ENCODE data around the gene TUT4. TPM values are rescaled to one million over a fixed set of nuclear protein-coding genes. Genes with fewer than 3 reads are reported as not detected.

The TUT4 gene
- total RNA-seq, 1 donor from 2014 or later, result 56.4 TPM

GRCh38 chr1:52572387-52572786 is 19.5 kb upstream of the TUT4 start:
- peaks cover 4% of the 10 kb centered on the region for H3K4me1 Mint-ChIP-seq (ENCODE audit: unreplicated experiment)
- peaks cover 21% of the 10 kb centered on the region for H3K27me3 Mint-ChIP-seq (ENCODE audit: unreplicated experiment)
- no peaks in the 10 kb centered on the region for H3K36me3 Mint-ChIP-seq (ENCODE audit: unreplicated experiment)
- no peaks in the 10 kb centered on the region for H3K9me3 Mint-ChIP-seq (ENCODE audit: unreplicated experiment)
- no peak for TF ChIP-seq CTCF (IDR thresholded peaks at IDR 0.05)
- H3K27ac Mint-ChIP-seq (ENCODE audit: unreplicated experiment), result no peak overlapping the region
- H3K4me3 Mint-ChIP-seq (ENCODE audit: unreplicated experiment), result no peak overlapping the region
- DNase-seq (ENCODE audit: extremely low spot score, unreplicated experiment), result no peak

GRCh38 chr1:52571783-52572182 is 18.9 kb upstream of the TUT4 start:
- Mint-ChIP-seq H3K4me1 (ENCODE audit: unreplicated experiment) (peaks cover 4% of the 10 kb centered on the region), H3K36me3 (ENCODE audit: unreplicated experiment) (no peaks in the 10 kb centered on the region), H3K27me3 (ENCODE audit: unreplicated experiment) (peaks cover 17% of the 10 kb centered on the region), H3K27ac (ENCODE audit: unreplicated experiment) (no peak overlapping the region), H3K9me3 (ENCODE audit: unreplicated experiment) (no peaks in the 10 kb centered on the region), H3K4me3 (ENCODE audit: unreplicated experiment) (no peak overlapping the region)
- DNase-seq (ENCODE audit: extremely low spot score, unreplicated experiment), result no peak
- no peak for TF ChIP-seq CTCF (IDR thresholded peaks at IDR 0.05)

GRCh38 chr1:52569449-52570210 is 16.7 kb upstream of the TUT4 start:
- Mint-ChIP-seq H3K4me1 (ENCODE audit: unreplicated experiment) (peaks cover 3% of the 10 kb centered on the region), H3K27ac (ENCODE audit: unreplicated experiment) (no peak overlapping the region), H3K4me3 (ENCODE audit: unreplicated experiment) (no peak overlapping the region), H3K9me3 (ENCODE audit: unreplicated experiment) (no peaks in the 10 kb centered on the region), H3K27me3 (ENCODE audit: unreplicated experiment) (peaks cover 17% of the 10 kb centered on the region), H3K36me3 (ENCODE audit: unreplicated experiment) (no peaks in the 10 kb centered on the region)
- TF ChIP-seq CTCF (IDR thresholded peaks at IDR 0.05), result no peak
- DNase-seq (ENCODE audit: extremely low spot score, unreplicated experiment), result no peak

GRCh38 chr1:52567943-52568342 is 15.1 kb upstream of the TUT4 start:
- no peaks in the 10 kb centered on the region for H3K4me1 Mint-ChIP-seq (ENCODE audit: unreplicated experiment)
- H3K4me3 Mint-ChIP-seq (ENCODE audit: unreplicated experiment), result no peak overlapping the region
- H3K36me3 Mint-ChIP-seq (ENCODE audit: unreplicated experiment), result no peaks in the 10 kb centered on the region
- TF ChIP-seq CTCF (IDR thresholded peaks at IDR 0.05), result no peak
- DNase-seq (ENCODE audit: extremely low spot score, unreplicated experiment), result no peak
- H3K9me3 Mint-ChIP-seq (ENCODE audit: unreplicated experiment), result no peaks in the 10 kb centered on the region
- peaks cover 20% of the 10 kb centered on the region for H3K27me3 Mint-ChIP-seq (ENCODE audit: unreplicated experiment)
- no peak overlapping the region for H3K27ac Mint-ChIP-seq (ENCODE audit: unreplicated experiment)

- Mint-ChIP-seq H3K27me3 (ENCODE audit: unreplicated experiment) (peaks cover 5% of the 10 kb centered on the region), H3K36me3 (ENCODE audit: unreplicated experiment) (no peaks in the 10 kb centered on the region), H3K4me1 (ENCODE audit: unreplicated experiment) (no peaks in the 10 kb centered on the region), H3K27ac (ENCODE audit: unreplicated experiment) (no peak overlapping the region), H3K4me3 (ENCODE audit: unreplicated experiment) (no peak overlapping the region), H3K9me3 (ENCODE audit: unreplicated experiment) (peaks cover 3% of the 10 kb centered on the region)
- TF ChIP-seq CTCF (IDR thresholded peaks at IDR 0.05), result no peak
- DNase-seq (ENCODE audit: extremely low spot score, unreplicated experiment), result no peak
These were observed 9.9 kb upstream of the TUT4 start for GRCh38 chr1:52562766-52563165.
